ENCODE data around the gene GNAO1. TPM values are rescaled to one million over a fixed set of nuclear protein-coding genes. Genes with fewer than 3 reads are reported as not detected.

The GNAO1 gene
- total and polyA plus RNA-seq, 4 donors = 34.4 to 331 (median 177) TPM

GRCh38 chr16:56356276-56357240, 165.3 kb downstream of the GNAO1 start:
- peak overlapping the region; percentile 57 for H3K27ac ChIP-seq (ENCODE audit: low read depth, low read length)
- no peaks in the 10 kb centered on the region for H3K27me3 ChIP-seq (ENCODE audit: control insufficient read depth, insufficient read depth, low read length)
- peak overlapping the region; percentile 45 for H3K4me3 ChIP-seq (ENCODE audit: low read depth, low read length)

GRCh38 chr16:56357241-56357764, 166.0 kb downstream of the GNAO1 start:
- peaks cover 24% of the 10 kb centered on the region for H3K4me1 ChIP-seq (ENCODE audit: control insufficient read depth, insufficient read depth, low read length)
- peak overlapping the region; percentile 57 for H3K27ac ChIP-seq (ENCODE audit: low read depth, low read length)
- DNase-seq (ENCODE audit: low read depth in 4 of 6, low spot score in 6 of 6) = peak in 2 of 6 donors; percentile 25 to 48
- H3K36me3 ChIP-seq (ENCODE audit: control insufficient read depth, insufficient read depth, low read length) = peaks cover 46% of the 10 kb centered on the region
- H3K27me3 ChIP-seq (ENCODE audit: control insufficient read depth, insufficient read depth, low read length) = no peaks in the 10 kb centered on the region
- 54% methylated on average over 4 of the region's 13 CpGs for WGBS (ENCODE audit: insufficient coverage)
- H3K9me3 ChIP-seq (ENCODE audit: control insufficient read depth, insufficient read depth, low read length) = no peaks in the 10 kb centered on the region
- H3K4me3 ChIP-seq (ENCODE audit: low read depth, low read length) = peak overlapping the region; percentile 45

More at GRCh38 chr16:56356276-56357240, 165.3 kb downstream of the GNAO1 start:
- WGBS (ENCODE audit: insufficient coverage) = 3% methylated on average over 17 of the region's 33 CpGs
- Histone ChIP-seq H3K4me1 (ENCODE audit: control insufficient read depth, insufficient read depth, low read length) (peaks cover 24% of the 10 kb centered on the region), H3K36me3 (ENCODE audit: control insufficient read depth, insufficient read depth, low read length) (peaks cover 48% of the 10 kb centered on the region), H3K9me3 (ENCODE audit: control insufficient read depth, insufficient read depth, low read length) (no peaks in the 10 kb centered on the region)
- DNase-seq (ENCODE audit: low read depth in 4 of 6, low spot score in 6 of 6) = peak in 5 of 6 donors; percentile 39 to 89 (median 64)

DNA sequence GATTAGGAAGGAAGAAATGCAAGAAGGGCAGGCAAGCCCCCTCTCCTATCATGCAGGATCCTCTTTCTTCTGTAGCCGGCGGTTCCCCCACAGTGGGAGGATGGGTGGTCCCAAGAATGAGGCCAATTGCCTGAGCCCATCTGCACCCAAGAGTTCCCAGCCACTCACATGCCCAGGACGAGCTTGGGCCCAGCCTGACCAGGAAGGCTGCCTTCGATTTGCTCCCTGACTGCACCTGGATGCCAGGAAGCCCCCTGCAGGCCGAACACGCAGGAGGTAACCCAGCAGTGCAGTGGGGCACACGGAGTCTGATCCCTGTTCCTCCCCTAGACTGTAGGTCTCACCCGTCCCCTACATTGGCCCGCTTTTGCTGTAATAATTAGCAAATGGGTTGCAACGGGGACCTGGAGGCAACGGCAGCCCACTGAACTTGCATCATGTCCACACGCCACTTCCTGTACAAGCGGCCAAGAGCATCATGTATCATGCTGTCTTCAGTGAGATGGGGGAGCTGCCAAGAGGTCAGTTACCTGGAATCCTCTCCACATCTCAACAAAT, 166.6 kb downstream of the GNAO1 start:
- peak in 1 of 6 donors; percentile 9 for DNase-seq (ENCODE audit: low read depth in 4 of 6, low spot score in 6 of 6)
- H3K27me3 ChIP-seq (ENCODE audit: control insufficient read depth, insufficient read depth, low read length) = no peaks in the 10 kb centered on the region
- H3K4me3 ChIP-seq (ENCODE audit: low read depth, low read length) = no peak overlapping the region
- peaks cover 48% of the 10 kb centered on the region for H3K36me3 ChIP-seq (ENCODE audit: control insufficient read depth, insufficient read depth, low read length)
- WGBS (ENCODE audit: insufficient coverage) = 80% methylated on average over 9 of the region's 13 CpGs
- H3K27ac ChIP-seq (ENCODE audit: low read depth, low read length) = no peak overlapping the region
- H3K9me3 ChIP-seq (ENCODE audit: control insufficient read depth, insufficient read depth, low read length) = no peaks in the 10 kb centered on the region
- H3K4me1 ChIP-seq (ENCODE audit: control insufficient read depth, insufficient read depth, low read length) = peaks cover 24% of the 10 kb centered on the region

DNA sequence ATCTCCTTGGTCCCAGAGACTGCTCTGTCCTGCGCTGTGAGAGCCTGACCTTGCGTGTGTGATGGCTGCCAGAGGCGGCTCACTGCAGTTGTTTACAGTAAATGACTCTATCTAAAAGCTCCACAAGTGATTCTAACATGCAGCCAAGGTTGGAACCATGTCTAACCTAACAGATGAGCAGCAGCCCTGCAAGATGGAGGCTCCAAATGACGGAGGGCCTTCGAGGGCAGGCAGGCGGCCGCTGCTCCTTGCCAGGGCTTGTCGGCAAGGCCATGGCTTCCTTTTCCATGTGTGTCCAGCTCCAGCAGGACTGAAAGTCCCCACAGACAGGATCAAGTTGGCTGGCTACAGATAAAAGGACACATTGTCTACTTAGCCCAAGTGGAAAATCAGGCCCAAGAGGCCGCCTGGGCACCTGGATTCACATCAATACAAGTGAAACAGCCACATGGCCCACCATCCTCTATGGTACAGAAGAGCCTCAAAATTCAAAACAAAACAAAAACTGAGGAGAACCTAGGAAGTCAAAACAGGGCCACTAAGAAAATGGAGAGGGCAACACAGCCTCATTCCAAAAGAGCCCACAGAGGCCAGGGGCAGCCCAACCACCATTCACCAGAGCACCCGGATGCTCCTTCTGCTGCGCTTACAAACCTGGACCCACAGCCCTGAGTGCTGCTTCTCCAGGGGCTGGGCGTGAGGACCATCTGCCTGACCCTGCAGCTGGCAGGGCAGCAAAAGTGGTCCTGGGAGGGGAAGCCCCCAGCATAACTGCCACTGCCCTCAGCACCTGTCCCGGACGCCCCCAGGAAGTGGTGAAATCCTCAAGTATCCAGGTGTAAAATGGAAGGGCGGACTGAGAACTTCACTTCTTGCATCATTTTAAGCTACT, 169.1 kb downstream of the GNAO1 start:
- no peak for DNase-seq (ENCODE audit: low read depth in 4 of 6, low spot score in 6 of 6)
- peaks cover 52% of the 10 kb centered on the region for H3K36me3 ChIP-seq (ENCODE audit: control insufficient read depth, insufficient read depth, low read length)
- no peaks in the 10 kb centered on the region for H3K9me3 ChIP-seq (ENCODE audit: control insufficient read depth, insufficient read depth, low read length)
- H3K27ac ChIP-seq (ENCODE audit: low read depth, low read length) = no peak overlapping the region
- H3K27me3 ChIP-seq (ENCODE audit: control insufficient read depth, insufficient read depth, low read length) = no peaks in the 10 kb centered on the region
- no peak overlapping the region for H3K4me3 ChIP-seq (ENCODE audit: low read depth, low read length)
- 94% methylated on average over 9 of the region's 15 CpGs for WGBS (ENCODE audit: insufficient coverage)
- peaks cover 24% of the 10 kb centered on the region for H3K4me1 ChIP-seq (ENCODE audit: control insufficient read depth, insufficient read depth, low read length)

DNA sequence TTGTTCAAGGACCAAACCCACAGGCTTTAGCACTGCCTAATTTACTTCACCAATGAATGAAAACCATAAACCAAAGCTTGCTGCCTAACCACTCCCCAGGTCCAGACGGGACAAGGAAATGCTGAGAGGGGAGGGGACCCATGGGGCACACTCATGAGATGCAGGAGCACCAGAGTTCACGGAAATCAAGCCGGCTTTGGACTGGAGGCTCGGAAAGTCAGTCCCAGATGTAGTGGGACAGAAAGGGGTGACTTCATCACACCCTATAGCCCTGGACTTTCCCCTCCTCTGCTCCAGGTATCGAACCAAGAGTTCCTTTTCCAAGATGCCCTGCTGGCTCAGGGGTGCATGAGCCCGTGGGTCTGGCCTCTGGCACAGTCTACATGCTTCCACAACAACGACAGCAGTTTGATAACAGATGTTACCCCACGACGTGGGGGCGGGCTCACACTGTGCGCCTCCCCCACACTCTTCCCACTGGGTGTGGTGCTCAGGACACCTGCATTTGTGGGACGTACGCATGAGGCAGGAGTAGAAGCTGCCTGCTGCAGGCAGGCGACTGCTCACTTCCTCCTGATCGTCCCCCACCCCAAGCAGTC, 170.9 kb downstream of the GNAO1 start:
- no peak overlapping the region for H3K27ac ChIP-seq (ENCODE audit: low read depth, low read length)
- H3K36me3 ChIP-seq (ENCODE audit: control insufficient read depth, insufficient read depth, low read length) = peaks cover 58% of the 10 kb centered on the region
- no peak for DNase-seq (ENCODE audit: low read depth in 4 of 6, low spot score in 6 of 6)

GRCh38 chr16:56362706-56363105, 171.4 kb downstream of the GNAO1 start:
- no peak for DNase-seq (ENCODE audit: low read depth in 4 of 6, low spot score in 6 of 6)
- WGBS (ENCODE audit: insufficient coverage) = 95% methylated on average over 15 of the region's 17 CpGs

More for the DNA sequence above, 170.9 kb downstream of the GNAO1 start:
- 95% methylated on average over 5 of the region's 15 CpGs for WGBS (ENCODE audit: insufficient coverage)
- H3K4me3 ChIP-seq (ENCODE audit: low read depth, low read length) = no peak overlapping the region
- H3K9me3 ChIP-seq (ENCODE audit: control insufficient read depth, insufficient read depth, low read length) = no peaks in the 10 kb centered on the region
- H3K27me3 ChIP-seq (ENCODE audit: control insufficient read depth, insufficient read depth, low read length) = no peaks in the 10 kb centered on the region
- H3K4me1 ChIP-seq (ENCODE audit: control insufficient read depth, insufficient read depth, low read length) = peaks cover 9% of the 10 kb centered on the region

DNA sequence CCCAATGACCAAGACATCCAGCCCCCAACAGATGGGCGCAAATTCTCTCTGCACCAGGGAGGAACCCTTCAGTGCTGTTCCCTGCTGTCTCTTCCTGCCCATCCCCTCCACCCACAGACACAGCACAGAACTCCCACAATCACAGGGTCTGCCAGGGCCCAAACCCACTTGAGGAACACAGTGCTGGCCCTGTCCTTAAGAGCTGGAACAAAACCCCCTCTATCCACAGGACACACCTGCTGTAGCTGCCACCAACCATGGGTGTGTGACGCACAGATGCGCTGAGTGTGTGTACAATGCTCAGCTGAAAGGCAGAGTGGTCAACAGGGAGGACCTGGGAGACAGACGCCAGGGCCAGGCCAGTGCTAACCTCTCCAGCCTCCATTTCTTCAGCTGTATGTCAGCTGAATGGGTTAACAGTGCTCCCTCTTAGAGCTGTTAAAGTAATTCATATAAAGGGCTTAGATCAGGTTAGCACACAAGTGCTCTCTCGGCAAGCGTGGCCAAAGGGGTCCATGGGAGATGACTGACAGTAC, 172.0 kb downstream of the GNAO1 start:
- 77% methylated on average over 6 of the region's 6 CpGs for WGBS (ENCODE audit: insufficient coverage)

More at GRCh38 chr16:56362706-56363105, 171.4 kb downstream of the GNAO1 start:
- Histone ChIP-seq H3K4me1 (ENCODE audit: control insufficient read depth, insufficient read depth, low read length) (peaks cover 5% of the 10 kb centered on the region), H3K27ac (ENCODE audit: low read depth, low read length) (no peak overlapping the region), H3K9me3 (ENCODE audit: control insufficient read depth, insufficient read depth, low read length) (no peaks in the 10 kb centered on the region), H3K4me3 (ENCODE audit: low read depth, low read length) (no peak overlapping the region), H3K36me3 (ENCODE audit: control insufficient read depth, insufficient read depth, low read length) (peaks cover 56% of the 10 kb centered on the region), H3K27me3 (ENCODE audit: control insufficient read depth, insufficient read depth, low read length) (no peaks in the 10 kb centered on the region)

DNA sequence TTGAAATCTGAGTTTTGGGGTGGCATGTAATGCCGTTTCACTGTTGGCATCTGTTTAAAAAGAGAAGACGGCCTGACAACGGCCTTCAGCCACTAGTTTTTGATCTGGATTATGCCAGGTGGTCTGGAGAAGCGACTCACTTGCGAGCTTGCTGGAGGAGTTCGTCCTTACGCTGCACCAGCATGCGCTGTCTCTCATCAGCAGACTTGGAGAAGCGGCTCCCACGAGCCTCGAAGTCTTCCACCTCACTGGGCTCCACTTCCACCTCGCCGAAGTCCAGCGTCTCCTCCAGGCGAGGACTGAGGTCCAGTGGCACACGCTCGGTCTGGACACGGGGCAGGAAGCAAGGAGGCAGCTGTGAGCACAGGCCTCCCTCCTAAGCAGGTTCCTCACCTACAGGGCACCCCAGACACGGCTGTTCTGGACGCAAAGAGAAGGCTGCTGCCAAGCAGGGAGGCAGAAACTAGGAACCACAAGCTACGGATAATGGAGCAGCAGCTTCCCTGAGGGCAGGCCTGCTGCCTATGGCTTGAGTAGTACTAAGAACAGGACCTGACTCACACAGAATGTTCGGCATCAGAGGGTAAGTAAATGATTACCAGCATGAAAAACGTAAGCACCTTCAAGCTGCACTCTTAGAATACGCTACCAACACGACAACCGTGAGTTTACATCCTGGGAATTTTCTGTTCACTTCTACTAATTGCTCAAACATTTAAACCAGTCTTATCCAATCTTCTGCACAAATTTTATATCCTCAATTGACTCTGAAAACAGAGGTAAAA, 172.7 kb downstream of the GNAO1 start:
- no peak overlapping the region for H3K4me3 ChIP-seq (ENCODE audit: low read depth, low read length)
- no peak overlapping the region for H3K27ac ChIP-seq (ENCODE audit: low read depth, low read length)
- H3K4me1 ChIP-seq (ENCODE audit: control insufficient read depth, insufficient read depth, low read length) = no peaks in the 10 kb centered on the region
- 94% methylated on average over 26 of the region's 26 CpGs for WGBS (ENCODE audit: insufficient coverage)
- DNase-seq (ENCODE audit: low read depth in 4 of 6, low spot score in 6 of 6) = no peak
- H3K9me3 ChIP-seq (ENCODE audit: control insufficient read depth, insufficient read depth, low read length) = no peaks in the 10 kb centered on the region
- no peaks in the 10 kb centered on the region for H3K27me3 ChIP-seq (ENCODE audit: control insufficient read depth, insufficient read depth, low read length)
- peaks cover 61% of the 10 kb centered on the region for H3K36me3 ChIP-seq (ENCODE audit: control insufficient read depth, insufficient read depth, low read length)

More for the DNA sequence above, 172.0 kb downstream of the GNAO1 start:
- no peak overlapping the region for H3K27ac ChIP-seq (ENCODE audit: low read depth, low read length)
- no peak overlapping the region for H3K4me3 ChIP-seq (ENCODE audit: low read depth, low read length)
- no peaks in the 10 kb centered on the region for H3K9me3 ChIP-seq (ENCODE audit: control insufficient read depth, insufficient read depth, low read length)
- no peak for DNase-seq (ENCODE audit: low read depth in 4 of 6, low spot score in 6 of 6)
- H3K27me3 ChIP-seq (ENCODE audit: control insufficient read depth, insufficient read depth, low read length) = no peaks in the 10 kb centered on the region
- no peaks in the 10 kb centered on the region for H3K4me1 ChIP-seq (ENCODE audit: control insufficient read depth, insufficient read depth, low read length)
- peaks cover 58% of the 10 kb centered on the region for H3K36me3 ChIP-seq (ENCODE audit: control insufficient read depth, insufficient read depth, low read length)

Data from spinal cord (tissue), 10 donors.